ENCODE measurements around the gene CBLB. TPM values are rescaled to one million over a fixed set of nuclear protein-coding genes. Genes with fewer than 3 reads are reported as not detected.

The CBLB gene
- 23.8 TPM for total RNA-seq

GRCh38 chr3:105868742-105869530 lies at the start of gene CBLB:
CBLB (minus strand) TSS chr3:105869012; CDS start chr3:105867577, 1,435 bp downstream.

All from diencephalon (tissue), 1 donor.